Prostate gland (tissue), 2 donors: ENCODE data around the gene BAIAP2L1.

Experiments
- CTCF ChIP-seq, 4 experiments: fragments of 200-600 bp in 2 of 4; fragments of 450-650 bp in 2 of 4; sonication (generic) in 2 of 4; IDR thresholded peaks; 1 replicate in 3 of 4; 2 replicates in 1 of 4; pipeline ENCODE4 v1.5.1; 2016 to 2019; ENCODE audit warnings: antibody characterized with exemption in 4 of 4, mild to moderate bottlenecking in 2 of 4, moderate library complexity in 2 of 4
- POLR2A ChIP-seq: fragments of 450-650 bp; IDR thresholded peaks from one replicate; pipeline ENCODE4 v1.6.1; 2016; ENCODE audit warnings: antibody characterized with exemption, mild to moderate bottlenecking

DNA sequence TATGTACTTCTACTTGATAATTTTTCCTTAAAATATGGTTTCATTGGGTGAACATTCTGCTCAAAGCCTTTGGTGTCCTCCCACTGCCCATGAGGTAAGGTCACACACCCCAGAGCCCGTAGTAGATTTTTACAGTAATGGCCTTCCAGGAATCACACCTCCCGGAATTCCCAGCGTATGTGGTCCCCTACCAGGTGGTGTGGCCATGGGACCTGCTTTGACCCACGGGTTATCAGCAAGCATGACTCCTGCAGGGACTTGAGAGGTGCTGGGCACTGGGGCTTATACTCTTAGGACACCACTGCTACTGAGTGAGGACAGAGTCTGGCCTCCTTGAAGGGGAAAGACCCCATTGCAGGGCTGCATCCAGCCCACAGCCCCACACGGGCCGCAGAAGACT lies 42.2 kb downstream of the BAIAP2L1 start:
- TF ChIP-seq POLR2A: no peak
- TF ChIP-seq CTCF (IDR thresholded peaks at IDR 0.05): no peak
